IPS DF 4.7 (cell line): ENCODE data around the gene RNF4.
"Not testable (repeated sequence)": the region's sequence is repeated elsewhere in the genome, so short reads cannot be mapped to it uniquely, and the experiment has no call there.

Source experiments
- DNase-seq: peaks from one replicate; pipeline ENCODE4 v3.0.0-alpha.2; 2013; ENCODE audit warnings: low spot score; ENCODE audit errors: extremely low read depth

Gene RNF4

GRCh38 chr4:2526559-2526958 lies 57.7 kb downstream of the RNF4 start:
- no peak for DNase-seq

GRCh38 chr4:2534904-2535375 lies 66.0 kb downstream of the RNF4 start:
- no peak for DNase-seq

DNA sequence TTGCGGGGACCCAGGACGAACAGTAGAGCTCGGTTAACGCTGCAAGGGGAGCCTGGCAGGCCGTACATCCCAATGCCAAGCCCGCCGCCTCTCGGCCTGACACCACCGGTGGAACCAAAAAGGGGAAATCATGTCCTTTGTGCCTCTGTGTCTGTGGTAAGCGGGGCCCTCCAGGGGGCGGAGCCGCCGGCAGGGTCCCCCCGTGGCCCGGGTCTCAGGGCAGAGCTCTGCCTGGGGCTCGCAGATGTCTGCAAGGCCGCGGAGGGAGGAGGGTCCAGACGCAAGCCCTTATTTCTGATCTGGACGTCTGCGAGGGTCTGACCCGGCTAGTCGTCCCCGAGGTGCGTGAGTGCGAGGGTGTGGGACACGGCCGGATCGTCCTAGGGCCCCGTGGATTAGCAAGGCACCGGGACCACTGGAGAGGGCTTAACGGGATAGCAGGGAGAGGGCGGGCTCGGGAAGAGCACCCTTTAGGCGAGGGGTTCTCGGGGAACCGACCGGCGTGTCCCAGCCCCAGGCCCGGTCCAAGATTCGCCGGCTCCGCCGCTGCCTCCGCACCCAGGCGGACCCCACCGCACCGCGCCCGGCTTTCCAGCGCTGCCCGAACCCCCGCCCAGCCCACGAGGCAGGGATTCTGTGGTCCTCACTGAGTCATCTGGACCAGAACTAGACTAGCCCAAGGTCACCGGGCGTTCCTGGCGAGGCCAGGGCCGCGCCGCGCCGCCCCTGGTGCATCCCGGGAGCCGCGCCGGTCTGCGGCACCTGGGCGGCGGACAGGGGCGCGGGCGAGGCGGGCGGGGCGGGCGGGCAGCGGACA lies 66.7 kb downstream of the RNF4 start:
- no peak for DNase-seq

- peak; percentile 84 for DNase-seq
These were observed 67.5 kb downstream of the RNF4 start, which contains the start of gene FAM193A for GRCh38 chr4:2536193-2537010. Gene FAM193A (plus strand): TSS chr4:2536647. CDS start chr4:2536916, 269 bp downstream.

- DNase-seq = no peak
These were observed 68.3 kb downstream of the RNF4 start for GRCh38 chr4:2537011-2537830.

- DNase-seq = not testable (repeated sequence)
These were observed 74.8 kb downstream of the RNF4 start for GRCh38 chr4:2543580-2544191.

GRCh38 chr4:2545321-2546013 lies 76.6 kb downstream of the RNF4 start:
- no peak for DNase-seq

GRCh38 chr4:2546286-2546823 lies 77.4 kb downstream of the RNF4 start:
- DNase-seq = no peak

- DNase-seq = not testable (repeated sequence)
These were observed 78.2 kb downstream of the RNF4 start for GRCh38 chr4:2546961-2547691.

GRCh38 chr4:2551118-2551517 lies 82.2 kb downstream of the RNF4 start:
- no peak for DNase-seq

DNA sequence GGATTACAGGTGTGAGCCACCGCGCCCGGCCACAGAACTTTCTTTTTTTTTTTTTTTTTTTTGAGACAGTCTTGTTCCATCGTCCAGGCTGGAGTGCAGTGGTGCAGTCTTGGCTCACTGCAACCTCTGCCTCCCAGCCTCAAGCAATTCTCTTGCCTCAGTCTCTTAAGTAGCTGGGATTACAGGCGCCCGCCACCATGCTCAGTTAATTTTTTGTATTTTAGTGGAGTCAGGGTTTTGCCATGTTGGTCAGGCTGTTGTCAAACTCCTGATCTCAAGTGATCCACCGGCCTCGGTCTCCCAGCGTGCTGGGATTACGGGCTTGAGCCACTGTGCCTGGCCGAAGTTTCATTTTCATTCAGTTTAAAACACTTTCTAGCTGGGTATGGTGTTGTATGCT lies 83.9 kb downstream of the RNF4 start:
- DNase-seq = no peak

GRCh38 chr4:2558301-2558700 lies 89.4 kb downstream of the RNF4 start:
- DNase-seq = no peak

DNA sequence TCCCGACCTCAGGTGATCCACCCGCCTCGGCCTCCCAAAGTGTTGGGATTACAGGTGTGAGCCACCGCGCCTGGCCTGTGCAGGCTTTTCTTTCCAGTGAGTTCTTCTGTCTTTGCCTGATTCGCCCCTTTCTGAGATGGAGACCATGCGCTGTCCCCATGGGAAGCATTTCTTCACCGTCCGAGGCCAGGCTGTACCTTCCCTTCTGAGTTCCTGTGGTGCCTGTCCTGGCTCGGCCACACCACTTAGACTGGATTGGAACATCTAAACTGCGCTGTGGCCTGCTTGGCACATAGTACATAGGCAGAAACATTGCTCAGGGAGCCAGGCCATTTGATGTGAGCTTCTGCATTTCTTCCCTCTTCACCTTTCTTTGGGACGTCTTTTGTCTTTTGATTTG lies 91.3 kb downstream of the RNF4 start:
- no peak for DNase-seq
